C4-2B (cell line): ENCODE results near the gene LRRC46.

Source experiments
- CTCF ChIP-seq: fragments of 450-650 bp; conservative IDR thresholded peaks from 2 replicates; pipeline ENCODE4 v1.5.1; 2017; ENCODE audit warnings: mild to moderate bottlenecking
- ZFX ChIP-seq: fragments of 450-650 bp; IDR thresholded peaks from 2 replicates; pipeline ENCODE4 v1.6.1; 2017

DNA sequence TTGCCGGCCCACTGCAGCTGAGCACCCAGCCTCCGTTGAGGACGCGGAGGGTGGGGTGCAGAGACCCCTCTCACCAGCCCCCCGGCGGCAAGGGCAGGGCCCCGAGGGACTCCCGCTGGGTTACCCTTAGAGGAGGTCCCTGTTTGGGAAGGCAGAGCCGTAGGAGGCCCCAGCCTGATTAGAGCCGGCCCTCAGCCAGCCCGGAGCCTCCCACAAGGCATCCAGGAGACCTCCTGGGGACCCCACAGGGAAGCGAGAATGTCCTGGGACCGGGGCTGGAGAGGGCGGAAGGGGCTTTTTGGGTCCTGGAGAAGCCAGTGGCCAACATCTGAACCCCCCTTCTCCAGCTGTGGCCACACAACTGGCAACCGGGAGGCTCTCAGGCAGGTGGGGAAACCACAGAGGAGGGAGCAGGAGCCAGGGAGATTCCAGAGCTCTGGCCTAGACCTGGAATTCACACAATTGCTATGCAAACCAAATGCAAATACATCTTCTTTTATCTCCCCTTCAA lies 41.2 kb downstream of the LRRC46 start:
- no peak for TF ChIP-seq CTCF
- no peak for TF ChIP-seq ZFX
